NCI-H128 (cell line): ENCODE results near the gene HEG1.

Experiments
- DNase-seq: peaks from one replicate; lab custom pipeline; 2025; ENCODE audit not compliant: unreplicated experiment; lab: John Stamatoyannopoulos, UW

Gene HEG1

GRCh38 chr3:124923833-124924232 lies 132.0 kb downstream of the HEG1 start:
- DNase-seq: no peak

DNA sequence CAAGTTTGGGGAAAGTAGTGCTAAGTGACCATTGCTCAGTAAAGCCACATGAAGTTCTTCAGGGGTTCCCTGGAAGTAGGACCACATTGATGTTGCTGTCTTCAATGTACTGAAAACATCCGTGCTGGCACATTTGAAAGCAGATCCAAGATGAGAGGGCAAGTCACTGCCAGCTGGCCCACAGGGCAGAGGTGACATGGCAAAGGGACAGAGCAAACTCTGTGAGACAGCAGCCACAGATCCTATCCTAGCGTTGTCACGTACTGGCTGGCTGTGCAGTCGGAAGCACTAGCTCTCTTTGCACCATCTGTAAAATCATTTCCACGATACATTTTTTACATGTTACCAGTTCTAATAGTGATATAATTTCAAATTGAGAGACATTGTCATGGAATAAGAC lies 135.1 kb downstream of the HEG1 start:
- no peak for DNase-seq

GRCh38 chr3:124919756-124920155 lies 136.0 kb downstream of the HEG1 start:
- no peak for DNase-seq

GRCh38 chr3:124918524-124918923 lies 137.3 kb downstream of the HEG1 start:
- no peak for DNase-seq

- DNase-seq: no peak
Observed at GRCh38 chr3:124916837-124917409, 138.9 kb downstream of the HEG1 start.
